PC-3 (cell line): ENCODE results near the gene TEX13B. TPM values are rescaled to one million over a fixed set of nuclear protein-coding genes. Genes with fewer than 3 reads are reported as not detected.

ENCODE experiments used
- ATAC-seq: fragments of 200-7000 bp; cut with Tn5 transposase; 2 replicates; pipeline ENCODE4 v1.9.1; 2020; ENCODE audit warnings: mild to moderate bottlenecking, moderate library complexity
- BruUV-seq: library from RNA; stranded (reverse); fragments of 400-500 nt; replicated peaks from 2 replicates; lab custom pipeline; 2021; lab: Mats Ljungman, UMichigan
- CTCF ChIA-PET: fragments of 300-600 bp; sonication (Branson Sonifier 250); formaldehyde crosslinking; loops from one replicate; lab custom pipeline; 2022; ENCODE audit warnings: antibody characterized with exemption; lab: Charles Lee
- POLR2A ChIA-PET: fragments of 300-600 bp; sonication (Branson Sonifier 250); formaldehyde crosslinking; loops from one replicate; lab custom pipeline; 2022; ENCODE audit warnings: antibody characterized with exemption; ENCODE audit not compliant: unreplicated experiment; lab: Charles Lee
- DNase-seq: peaks from one replicate; pipeline ENCODE4 v3.0.0-alpha.2; 2015
- H2AFZ ChIP-seq: fragments of 300-600 bp; sonication (generic); 2 replicates; pipeline ENCODE4 v1.6.0; 2016; ENCODE audit warnings: antibody characterized with exemption, low read length
- H3F3A ChIP-seq: fragments of 300-600 bp; sonication (generic); one replicate; pipeline ENCODE4 v1.6.0; 2017; ENCODE audit warnings: antibody characterized with exemption, low read length, control low read depth, mild to moderate bottlenecking; ENCODE audit not compliant: unreplicated experiment
- H3K27ac ChIP-seq: fragments of 300-600 bp; sonication (generic); 2 replicates; pipeline ENCODE4 v1.5.1; 2016; ENCODE audit warnings: mild to moderate bottlenecking, low read length
- H3K27me3 ChIP-seq: fragments of 300-600 bp; sonication (generic); 2 replicates; pipeline ENCODE4 v1.6.1; 2016; ENCODE audit warnings: low read length, mixed read lengths
- H3K36me3 ChIP-seq: fragments of 300-600 bp; sonication (generic); 2 replicates; pipeline ENCODE4 v1.6.1; 2016; ENCODE audit warnings: low read depth, mixed run types, low read length, mixed read lengths
- H3K4me1 ChIP-seq: fragments of 300-600 bp; sonication (generic); 2 replicates; pipeline ENCODE4 v1.5.1; 2016; ENCODE audit warnings: low read length; ENCODE audit not compliant: insufficient read depth
- H3K4me2 ChIP-seq: fragments of 300-600 bp; sonication (generic); 2 replicates; pipeline ENCODE4 v1.6.0; 2016; ENCODE audit warnings: low read length
- H3K4me3 ChIP-seq: fragments of 300-600 bp; sonication (generic); 2 replicates; pipeline ENCODE4 v1.5.1; 2016; ENCODE audit warnings: mild to moderate bottlenecking, low read length, mixed read lengths
- H3K79me2 ChIP-seq: fragments of 300-600 bp; sonication (generic); 2 replicates; pipeline ENCODE4 v1.6.1; 2017; ENCODE audit warnings: low read length, mixed read lengths
- H3K9ac ChIP-seq: fragments of 300-600 bp; sonication (generic); 2 replicates; pipeline ENCODE4 v1.6.0; 2016; ENCODE audit warnings: mild to moderate bottlenecking, low read length
- H3K9me2 ChIP-seq: fragments of 300-600 bp; sonication (generic); replicated peaks from 2 replicates; pipeline ENCODE4 v1.6.1; 2016; ENCODE audit warnings: mixed run types, low read length, mixed read lengths
- H3K9me3 ChIP-seq: fragments of 300-600 bp; sonication (generic); 2 replicates; pipeline ENCODE4 v1.6.1; 2016; ENCODE audit warnings: low read length, mixed read lengths
- H4K20me1 ChIP-seq: fragments of 300-600 bp; sonication (generic); 2 replicates; pipeline ENCODE4 v1.6.1; 2016; ENCODE audit warnings: low read length, mixed read lengths
- EZH2 ChIP-seq: fragments of 300-600 bp; sonication (generic); IDR thresholded peaks from one replicate; pipeline ENCODE4 v1.6.1; 2017; ENCODE audit warnings: antibody characterized with exemption, mild to moderate bottlenecking, low read length; ENCODE audit not compliant: unreplicated experiment
- EZH2phosphoT487 ChIP-seq: fragments of 300-600 bp; sonication (generic); IDR thresholded peaks from 2 replicates; pipeline ENCODE4 v1.6.1; 2018; ENCODE audit warnings: mild to moderate bottlenecking, antibody characterized with exemption, low read length, borderline replicate concordance
- intact Hi-C: fragments of 100-400 bp; cut with micrococcal nuclease; formaldehyde crosslinking; loops from 2 replicates; pipeline ENCODE4 v1.9.0; 2023
- total RNA-seq: library from RNA; depleted of rRNA; stranded (reverse); fragments of >200 nt; gene quantifications from 2 replicates; pipeline ENCODE4 v1.2.3, GENCODE V29; 2014
- TF ChIP-seq, protein P1 (sequence below): fragments of 300-600 bp; sonication (generic); conservative IDR thresholded peaks from 2 replicates; pipeline ENCODE4 v1.5.1; 2017; ENCODE audit warnings: antibody characterized with exemption, low read depth, mild to moderate bottlenecking, low read length

The TEX13B gene
- total RNA-seq, 1 experiment from 2014 or later: not detected

DNA sequence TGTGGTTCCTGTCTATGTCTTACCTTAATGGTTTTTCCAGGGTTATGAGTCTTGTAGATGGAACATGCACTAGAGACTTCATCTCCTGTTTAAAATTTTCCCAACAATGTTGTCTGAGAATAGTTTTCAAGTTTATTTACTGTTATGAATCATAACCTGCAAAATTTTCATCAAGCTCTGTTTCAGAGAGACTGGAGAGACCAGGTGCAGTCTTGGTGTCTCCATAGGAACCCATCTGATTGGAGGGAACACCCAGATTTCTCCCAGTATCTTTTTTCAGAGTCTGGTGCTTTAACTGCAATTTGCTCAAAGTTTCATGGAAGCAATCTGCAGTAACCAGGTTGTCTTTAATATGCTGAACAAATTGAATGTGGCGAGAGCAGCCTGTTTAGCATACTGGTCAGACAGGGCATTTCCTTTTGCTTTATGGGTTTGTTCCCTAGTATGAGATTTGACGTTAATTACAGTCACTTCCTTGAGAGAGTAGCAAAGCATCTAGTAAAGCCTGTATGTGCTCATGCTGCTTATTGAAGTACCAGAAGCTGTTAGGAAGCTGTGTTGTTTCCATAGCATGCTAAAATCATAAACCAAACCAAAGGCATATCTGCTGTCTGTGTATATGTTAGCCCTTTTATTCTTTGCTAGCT, 43.9 kb upstream of the TEX13B start:
- intact Hi-C loops: no loop called here
- Histone ChIP-seq H3K4me3 (no peak overlapping the region), H3K27ac (peak overlapping the region; percentile 66), H3K9me3 (no peaks in the 10 kb centered on the region), H2AFZ (no peak overlapping the region), H3K27me3 (no peaks in the 10 kb centered on the region), H3K79me2 (no peaks in the 10 kb centered on the region), H3F3A (no peaks in the 10 kb centered on the region), H3K9ac (0 out of 2 replicates have a peak overlapping the region, but pooled peaks have one; percentile 17), H3K4me2 (peak overlapping the region; percentile 6; the same call in 1 of the 2 replicates), H3K9me2 (no peaks in the 10 kb centered on the region), H3K4me1 (peaks cover 68% of the 10 kb centered on the region), H4K20me1 (no peaks in the 10 kb centered on the region), H3K36me3 (no peaks in the 10 kb centered on the region)
- DNase-seq (peak; percentile 49), ATAC-seq (peak; percentile 62)
- TF ChIP-seq, protein P1, sequence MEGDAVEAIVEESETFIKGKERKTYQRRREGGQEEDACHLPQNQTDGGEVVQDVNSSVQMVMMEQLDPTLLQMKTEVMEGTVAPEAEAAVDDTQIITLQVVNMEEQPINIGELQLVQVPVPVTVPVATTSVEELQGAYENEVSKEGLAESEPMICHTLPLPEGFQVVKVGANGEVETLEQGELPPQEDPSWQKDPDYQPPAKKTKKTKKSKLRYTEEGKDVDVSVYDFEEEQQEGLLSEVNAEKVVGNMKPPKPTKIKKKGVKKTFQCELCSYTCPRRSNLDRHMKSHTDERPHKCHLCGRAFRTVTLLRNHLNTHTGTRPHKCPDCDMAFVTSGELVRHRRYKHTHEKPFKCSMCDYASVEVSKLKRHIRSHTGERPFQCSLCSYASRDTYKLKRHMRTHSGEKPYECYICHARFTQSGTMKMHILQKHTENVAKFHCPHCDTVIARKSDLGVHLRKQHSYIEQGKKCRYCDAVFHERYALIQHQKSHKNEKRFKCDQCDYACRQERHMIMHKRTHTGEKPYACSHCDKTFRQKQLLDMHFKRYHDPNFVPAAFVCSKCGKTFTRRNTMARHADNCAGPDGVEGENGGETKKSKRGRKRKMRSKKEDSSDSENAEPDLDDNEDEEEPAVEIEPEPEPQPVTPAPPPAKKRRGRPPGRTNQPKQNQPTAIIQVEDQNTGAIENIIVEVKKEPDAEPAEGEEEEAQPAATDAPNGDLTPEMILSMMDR: no peak
- TF ChIP-seq EZH2: no peak
- TF ChIP-seq EZH2phosphoT487: no peak
- POLR2A ChIA-PET: interaction anchor here (0.6 kb wide), 1 partner anchor 64 kb away, joined by 13 read pairs; no protein-coding TSS in a partner anchor
- no TSS peak for BruUV-seq
- CTCF ChIA-PET: interaction anchor here (1.1 kb wide), 1 partner anchor 353 kb away, joined by 3 read pairs; no protein-coding TSS in a partner anchor

DNA sequence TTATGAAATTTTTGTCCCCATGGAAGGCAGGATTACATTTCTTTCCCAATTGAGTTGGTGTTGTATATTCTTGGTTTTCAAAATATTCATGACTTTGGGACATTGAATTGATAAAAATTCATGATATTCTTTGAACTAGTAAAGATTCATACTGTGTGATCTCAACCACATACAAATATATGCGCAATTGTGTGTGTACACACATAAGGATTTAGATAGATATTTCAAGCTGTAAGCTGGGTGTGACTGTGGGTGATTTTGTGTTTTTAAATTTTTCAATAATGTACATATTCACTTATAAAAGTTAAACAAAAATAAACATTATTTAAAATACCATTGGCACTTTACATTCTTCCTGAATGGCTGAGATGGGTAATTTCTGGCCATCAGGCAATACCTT, 43.2 kb upstream of the TEX13B start:
- ChIA-PET CTCF (interaction anchor here (1.1 kb wide), 1 partner anchor 353 kb away, joined by 3 read pairs; no protein-coding TSS in a partner anchor), POLR2A (no interaction called here)
- DNase-seq: no peak
- Histone ChIP-seq H3K9me2 (no peaks in the 10 kb centered on the region), H3F3A (no peaks in the 10 kb centered on the region), H4K20me1 (no peaks in the 10 kb centered on the region), H3K36me3 (no peaks in the 10 kb centered on the region), H3K4me1 (peaks cover 66% of the 10 kb centered on the region), H3K79me2 (no peaks in the 10 kb centered on the region), H3K27me3 (no peaks in the 10 kb centered on the region), H3K4me2 (no peak overlapping the region), H3K9ac (peak overlapping the region; percentile 23; the same call in 1 of the 2 replicates), H3K27ac (peak overlapping the region; percentile 66), H3K9me3 (no peaks in the 10 kb centered on the region), H3K4me3 (no peak overlapping the region), H2AFZ (no peak overlapping the region)
- BruUV-seq: no TSS peak
- TF ChIP-seq, protein P1: no peak
- intact Hi-C loops: no loop called here
- ATAC-seq: no peak
